H1 (cell line): ENCODE results near the gene TDRD1.

Experiments
- EP300 ChIP-seq, 2 experiments: IDR thresholded peaks; 1 replicate in 1 of 2; 2 replicates in 1 of 2; pipeline ENCODE4 v1.6.1; 2011 to 2012; ENCODE audit warnings: low read depth in 2 of 2, low read length in 2 of 2, mild to moderate bottlenecking in 2 of 2, borderline replicate concordance in 1 of 2, inconsistent platforms in 1 of 2, moderate library complexity in 1 of 2
- GABPA ChIP-seq: IDR thresholded peaks from 2 replicates; pipeline ENCODE4 v1.6.1; 2011; ENCODE audit warnings: mild to moderate bottlenecking, low read length, moderate library complexity, borderline replicate concordance; ENCODE audit not compliant: insufficient read depth
- RAD21 ChIP-seq, 2 experiments: IDR thresholded peaks in 1 of 2; conservative IDR thresholded peaks in 1 of 2; 2 replicates each; pipeline ENCODE4 v1.6.1; 2011; ENCODE audit warnings: low read depth in 2 of 2, low read length in 2 of 2, improper control_type of control experiment in 1 of 2, inconsistent platforms in 1 of 2, mild to moderate bottlenecking in 1 of 2, moderate library complexity in 1 of 2
- SP1 ChIP-seq: IDR thresholded peaks from 2 replicates; pipeline ENCODE4 v1.6.1; 2011; ENCODE audit warnings: low read depth, low read length
- TAF1 ChIP-seq: IDR thresholded peaks from 2 replicates; pipeline ENCODE4 v1.6.1; 2011; ENCODE audit warnings: mild to moderate bottlenecking, low read depth, low read length
- TEAD4 ChIP-seq: IDR thresholded peaks from 2 replicates; pipeline ENCODE4 v1.6.1; 2012; ENCODE audit warnings: low read depth, low read length, inconsistent platforms, mixed read lengths
- TF ChIP-seq, protein P1 (sequence below), 3 experiments: IDR thresholded peaks; 1 replicate in 2 of 3; 2 replicates in 1 of 3; pipeline versions ENCODE4 v1.5.1 to v1.6.1; 2011; ENCODE audit warnings: low read length in 3 of 3, mild to moderate bottlenecking in 3 of 3, inconsistent platforms in 2 of 3, low read depth in 1 of 3, moderate library complexity in 1 of 3; ENCODE audit not compliant: insufficient read depth in 1 of 3; ENCODE audit errors: control extremely low read depth in 1 of 3

DNA sequence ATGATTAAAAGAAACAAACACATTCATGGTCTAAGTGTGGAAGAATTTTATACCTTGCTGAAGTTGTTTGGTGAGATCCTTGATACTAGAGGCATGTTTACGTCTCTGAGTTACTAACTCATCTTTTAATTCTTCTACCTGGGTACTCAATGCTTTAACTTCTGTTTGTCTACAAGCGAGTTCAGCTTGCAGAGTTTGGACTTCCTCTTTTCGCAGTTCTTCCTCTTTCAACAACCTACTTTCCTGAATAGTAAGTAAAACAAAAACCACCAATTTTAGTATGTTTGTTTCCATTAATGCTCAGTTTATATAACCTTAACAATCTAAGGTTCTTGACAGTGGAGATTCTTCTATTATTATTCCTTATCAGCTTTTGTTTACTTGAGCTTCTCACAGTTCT is 48.1 kb upstream of the TDRD1 start:
- TF ChIP-seq, protein P1, sequence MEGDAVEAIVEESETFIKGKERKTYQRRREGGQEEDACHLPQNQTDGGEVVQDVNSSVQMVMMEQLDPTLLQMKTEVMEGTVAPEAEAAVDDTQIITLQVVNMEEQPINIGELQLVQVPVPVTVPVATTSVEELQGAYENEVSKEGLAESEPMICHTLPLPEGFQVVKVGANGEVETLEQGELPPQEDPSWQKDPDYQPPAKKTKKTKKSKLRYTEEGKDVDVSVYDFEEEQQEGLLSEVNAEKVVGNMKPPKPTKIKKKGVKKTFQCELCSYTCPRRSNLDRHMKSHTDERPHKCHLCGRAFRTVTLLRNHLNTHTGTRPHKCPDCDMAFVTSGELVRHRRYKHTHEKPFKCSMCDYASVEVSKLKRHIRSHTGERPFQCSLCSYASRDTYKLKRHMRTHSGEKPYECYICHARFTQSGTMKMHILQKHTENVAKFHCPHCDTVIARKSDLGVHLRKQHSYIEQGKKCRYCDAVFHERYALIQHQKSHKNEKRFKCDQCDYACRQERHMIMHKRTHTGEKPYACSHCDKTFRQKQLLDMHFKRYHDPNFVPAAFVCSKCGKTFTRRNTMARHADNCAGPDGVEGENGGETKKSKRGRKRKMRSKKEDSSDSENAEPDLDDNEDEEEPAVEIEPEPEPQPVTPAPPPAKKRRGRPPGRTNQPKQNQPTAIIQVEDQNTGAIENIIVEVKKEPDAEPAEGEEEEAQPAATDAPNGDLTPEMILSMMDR (IDR thresholded peaks at IDR 0.05; ENCODE audit: control extremely low read depth in 1 of 3, insufficient read depth in 1 of 3, low read depth in 1 of 3, low read length in 3 of 3) = no peak
- TF ChIP-seq GABPA (no peak), SP1 (no peak), TEAD4 (no peak), RAD21 (IDR thresholded peaks at IDR 0.05 in 1 of 2, conservative IDR thresholded peaks at IDR 0.05 in 1 of 2; ENCODE audit: low read depth in 2 of 2, low read length in 2 of 2) (no peak), TAF1 (no peak), EP300 (IDR thresholded peaks at IDR 0.05; ENCODE audit: borderline replicate concordance in 1 of 2, low read depth in 2 of 2, low read length in 2 of 2) (no peak)
